Tibial nerve (tissue), 4 donors: ENCODE results near the gene SSR1. TPM values are rescaled to one million over a fixed set of nuclear protein-coding genes. Genes with fewer than 3 reads are reported as not detected.

Experiments used
- DNase-seq, 2 donors: peaks; one replicate each; pipeline ENCODE4 v3.0.0-alpha.2; 2019; ENCODE audit warnings: low spot score in 2 of 2
- H3K27ac ChIP-seq, 4 donors: fragments of 200-600 bp; sonication (generic) in 3 of 4; one replicate each; pipeline ENCODE4 v1.5.1; 2017 to 2019; ENCODE audit warnings: mild to moderate bottlenecking in 1 of 4
- H3K27me3 ChIP-seq, 2 donors: fragments of 200-600 bp; sonication (generic) in 1 of 2; one replicate each; pipeline versions ENCODE4 v1.5.1 to v1.6.0; 2017 to 2019
- H3K36me3 ChIP-seq, 3 donors: fragments of 200-600 bp; sonication (generic); one replicate each; pipeline ENCODE4 v1.5.1; 2018 to 2019
- H3K4me1 ChIP-seq, 4 donors: fragments of 200-600 bp; sonication (generic) in 3 of 4; one replicate each; pipeline ENCODE4 v1.5.1; 2017 to 2019
- H3K4me3 ChIP-seq, 4 donors: fragments of 200-600 bp; sonication (generic) in 3 of 4; one replicate each; pipeline ENCODE4 v1.5.1; 2017 to 2019; ENCODE audit warnings: mild to moderate bottlenecking in 1 of 4, moderate library complexity in 1 of 4
- H3K9me3 ChIP-seq, 4 donors: fragments of 200-600 bp; sonication (generic) in 3 of 4; one replicate each; pipeline ENCODE4 v1.5.1; 2017 to 2019
- CTCF ChIP-seq, 5 experiments: fragments of 200-600 bp in 3 of 5; fragments of 450-650 bp in 2 of 5; sonication (generic) in 3 of 5; IDR thresholded peaks; one replicate each; pipeline ENCODE4 v1.5.1; 2016 to 2019; ENCODE audit warnings: antibody characterized with exemption in 5 of 5, mild to moderate bottlenecking in 3 of 5, moderate library complexity in 2 of 5
- EP300 ChIP-seq, 2 donors: sonication (generic); formaldehyde crosslinking; IDR thresholded peaks; one replicate each; pipeline ENCODE4 v1.6.1; 2017; ENCODE audit warnings: antibody characterized with exemption in 2 of 2, mild to moderate bottlenecking in 1 of 2
- POLR2A ChIP-seq, 2 donors: fragments of 450-650 bp; IDR thresholded peaks; one replicate each; pipeline ENCODE4 v1.6.1; 2017; ENCODE audit warnings: antibody characterized with exemption in 2 of 2, mild to moderate bottlenecking in 2 of 2, moderate library complexity in 2 of 2
- WGBS, 2 donors: methylation state at CpG; one replicate each; pipeline ENCODE4 v1.1.5; 2018; 5-methylcytosine and 5-hydroxymethylcytosine counted together
- total RNA-seq, 4 donors: library from RNA; depleted of rRNA; stranded (reverse); fragments of >200 nt; gene quantifications; one replicate each; pipeline ENCODE4 v1.1.0, GENCODE V29; 2016

Gene SSR1
- total RNA-seq, 4 donors from 2014 or later = 30.8 to 68.2 (median 51.5) TPM

- H3K4me1 ChIP-seq = peaks cover 0 to 7% (median 0%) of the 10 kb centered on the region in 4 donors
- no peaks in the 10 kb centered on the region for H3K9me3 ChIP-seq
- no peak overlapping the region for H3K4me3 ChIP-seq
- 74 to 81% methylated on average over 7 of the region's 7 CpGs for WGBS, 2 donors
- H3K27me3 ChIP-seq = no peaks in the 10 kb centered on the region
- TF ChIP-seq POLR2A (IDR thresholded peaks at IDR 0.05) (no peak), CTCF (IDR thresholded peaks at IDR 0.05) (no peak), EP300 (IDR thresholded peaks at IDR 0.05) (no peak)
- no peak overlapping the region for H3K27ac ChIP-seq
- no peak for DNase-seq
- peaks cover 0 to 70% (median 21%) of the 10 kb centered on the region in 3 donors for H3K36me3 ChIP-seq
Observed at GRCh38 chr6:7249946-7250643, 62.9 kb downstream of the SSR1 start.

- no peak for DNase-seq
- Histone ChIP-seq H3K27me3 (no peaks in the 10 kb centered on the region), H3K27ac (no peak overlapping the region), H3K36me3 (peaks cover 0 to 74% (median 21%) of the 10 kb centered on the region in 3 donors), H3K4me1 (peaks cover 0 to 7% (median 0%) of the 10 kb centered on the region in 4 donors), H3K4me3 (no peak overlapping the region), H3K9me3 (no peaks in the 10 kb centered on the region)
- TF ChIP-seq EP300 (IDR thresholded peaks at IDR 0.05) = no peak
- TF ChIP-seq POLR2A (IDR thresholded peaks at IDR 0.05) = no peak
- TF ChIP-seq CTCF (IDR thresholded peaks at IDR 0.05) = no peak
- 85 to 91% methylated on average over 2 of the region's 2 CpGs for WGBS, 2 donors
Observed at GRCh38 chr6:7249391-7249790, 63.6 kb downstream of the SSR1 start.

- TF ChIP-seq EP300 (IDR thresholded peaks at IDR 0.05) (no peak), CTCF (IDR thresholded peaks at IDR 0.05) (no peak), POLR2A (IDR thresholded peaks at IDR 0.05) (no peak)
- no peak overlapping the region for H3K4me3 ChIP-seq
- H3K27me3 ChIP-seq = no peaks in the 10 kb centered on the region
- H3K27ac ChIP-seq = no peak overlapping the region
- DNase-seq = no peak
- 91 to 95% methylated on average over 13 of the region's 13 CpGs for WGBS, 2 donors
- peaks cover 0 to 74% (median 21%) of the 10 kb centered on the region in 3 donors for H3K36me3 ChIP-seq
- H3K9me3 ChIP-seq = no peaks in the 10 kb centered on the region
- peaks cover 0 to 11% (median 9%) of the 10 kb centered on the region in 4 donors for H3K4me1 ChIP-seq
Observed at GRCh38 chr6:7247828-7248227, 65.2 kb downstream of the SSR1 start.

- no peak for DNase-seq
- Histone ChIP-seq H3K4me1 (peaks cover 0 to 17% (median 11%) of the 10 kb centered on the region in 4 donors), H3K36me3 (peaks cover 0 to 67% (median 21%) of the 10 kb centered on the region in 3 donors), H3K27me3 (no peaks in the 10 kb centered on the region), H3K9me3 (no peaks in the 10 kb centered on the region), H3K27ac (no peak overlapping the region), H3K4me3 (no peak overlapping the region)
- WGBS, 2 donors = 93 to 94% methylated on average over 15 of the region's 15 CpGs
- TF ChIP-seq EP300 (IDR thresholded peaks at IDR 0.05) (no peak), CTCF (IDR thresholded peaks at IDR 0.05) (no peak), POLR2A (IDR thresholded peaks at IDR 0.05) (no peak)
Observed at GRCh38 chr6:7247179-7247456, 65.9 kb downstream of the SSR1 start.

- H3K9me3 ChIP-seq = no peaks in the 10 kb centered on the region
- peaks cover 0 to 20% (median 12%) of the 10 kb centered on the region in 4 donors for H3K4me1 ChIP-seq
- WGBS, 2 donors = 93% methylated on average over 64 to 71 of the region's 71 CpGs
- H3K36me3 ChIP-seq = peaks cover 0 to 61% (median 21%) of the 10 kb centered on the region in 3 donors
- no peaks in the 10 kb centered on the region for H3K27me3 ChIP-seq
- H3K4me3 ChIP-seq = no peak overlapping the region
- no peak for DNase-seq
- no peak overlapping the region for H3K27ac ChIP-seq
- TF ChIP-seq CTCF (IDR thresholded peaks at IDR 0.05) = no peak
- no peak for TF ChIP-seq EP300 (IDR thresholded peaks at IDR 0.05)
- no peak for TF ChIP-seq POLR2A (IDR thresholded peaks at IDR 0.05)
Observed at GRCh38 chr6:7246401-7247178, 66.4 kb downstream of the SSR1 start.
